Right renal pelvis (tissue), 4 donors: ENCODE measurements around the gene NEMF. TPM values are rescaled to one million over a fixed set of nuclear protein-coding genes. Genes with fewer than 3 reads are reported as not detected.
"Not testable (repeated sequence)": the region's sequence is repeated elsewhere in the genome, so short reads cannot be mapped to it uniquely, and the experiment has no call there.

Experiments
- DNase-seq, 4 donors: peaks; one replicate each; pipeline ENCODE4 v3.0.0-alpha.2; 2013; ENCODE audit warnings: low read depth in 4 of 4, low spot score in 3 of 4, missing footprints in 1 of 4
- polyA plus RNA-seq, 4 donors: library from polyadenylated mRNA; unstranded; fragments of 120-200 nt; gene quantifications; one replicate each; pipeline ENCODE4 v1.2.1, GENCODE V29; 2013; ENCODE audit not compliant: insufficient read length in 4 of 4

Gene NEMF
- polyA plus RNA-seq, 4 donors = 75.0 to 92.2 (median 84.3) TPM

DNA sequence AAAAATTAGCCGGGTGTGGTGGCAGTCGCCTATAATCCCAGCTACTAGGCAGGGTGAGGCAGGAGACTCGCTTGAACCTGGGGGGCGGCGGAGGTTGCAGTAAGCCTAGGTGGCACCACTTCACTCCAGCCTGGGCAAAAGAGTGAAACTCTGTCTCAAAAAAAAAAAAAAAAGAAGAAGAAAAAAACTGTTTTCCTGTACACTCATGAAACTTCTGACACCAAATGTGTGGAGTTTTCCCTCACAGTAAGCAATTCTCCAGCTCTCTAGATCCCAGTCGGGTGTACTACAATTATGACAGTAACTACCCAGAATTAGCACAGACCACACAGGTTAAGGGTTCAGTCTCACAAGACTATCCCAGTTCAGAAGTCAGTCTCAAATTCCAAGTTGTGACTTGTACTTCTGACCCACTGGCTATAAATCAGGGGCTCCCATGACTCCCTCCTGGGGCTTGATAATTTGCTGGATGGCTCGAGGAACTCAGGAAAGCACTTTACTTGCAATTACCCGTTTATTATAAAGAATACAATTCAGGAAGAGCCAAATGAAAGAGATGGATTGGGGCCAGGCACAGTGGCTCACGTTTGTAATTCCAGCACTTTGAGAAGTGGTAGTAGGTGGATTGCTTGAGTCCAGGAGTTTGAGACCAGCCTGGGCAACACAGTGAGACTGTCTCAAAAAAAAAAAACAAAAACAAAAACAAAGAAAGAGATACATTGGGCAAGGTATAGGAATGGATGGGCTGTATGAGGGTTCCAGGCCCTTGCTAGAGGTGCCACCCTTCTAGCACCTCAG is 27.9 kb upstream of the NEMF start:
- DNase-seq = no peak

- no peak for DNase-seq
Measured at GRCh38 chr14:49879646-49880204, 27.1 kb upstream of the NEMF start.

DNA sequence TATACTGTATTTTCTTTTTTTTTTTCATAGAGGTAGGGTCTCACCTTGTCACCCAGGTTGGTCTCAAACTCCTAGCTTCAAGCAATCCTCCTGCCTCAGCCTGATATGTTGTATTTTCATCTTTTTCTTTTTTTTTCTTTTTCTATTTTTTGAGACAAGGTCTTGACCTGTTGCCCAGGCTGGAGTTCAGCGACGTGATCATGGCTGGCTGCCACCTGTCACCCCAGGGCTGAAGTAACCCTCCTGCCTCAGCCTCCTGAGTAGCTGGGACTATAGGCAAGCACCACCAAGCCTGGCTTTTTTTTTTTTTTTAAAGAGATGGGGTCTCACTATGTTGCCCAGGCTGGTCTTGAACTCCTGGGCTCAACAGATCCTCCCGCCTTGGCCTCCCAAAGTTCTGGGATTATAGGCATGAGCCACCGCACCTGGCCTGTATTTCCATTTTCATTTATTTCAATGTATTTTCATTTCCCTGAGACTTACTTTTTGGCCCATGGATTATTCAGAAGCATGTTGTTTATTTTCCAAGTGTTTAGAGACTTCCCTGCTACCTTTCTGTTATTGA is 24.1 kb upstream of the NEMF start:
- DNase-seq = no peak

DNA sequence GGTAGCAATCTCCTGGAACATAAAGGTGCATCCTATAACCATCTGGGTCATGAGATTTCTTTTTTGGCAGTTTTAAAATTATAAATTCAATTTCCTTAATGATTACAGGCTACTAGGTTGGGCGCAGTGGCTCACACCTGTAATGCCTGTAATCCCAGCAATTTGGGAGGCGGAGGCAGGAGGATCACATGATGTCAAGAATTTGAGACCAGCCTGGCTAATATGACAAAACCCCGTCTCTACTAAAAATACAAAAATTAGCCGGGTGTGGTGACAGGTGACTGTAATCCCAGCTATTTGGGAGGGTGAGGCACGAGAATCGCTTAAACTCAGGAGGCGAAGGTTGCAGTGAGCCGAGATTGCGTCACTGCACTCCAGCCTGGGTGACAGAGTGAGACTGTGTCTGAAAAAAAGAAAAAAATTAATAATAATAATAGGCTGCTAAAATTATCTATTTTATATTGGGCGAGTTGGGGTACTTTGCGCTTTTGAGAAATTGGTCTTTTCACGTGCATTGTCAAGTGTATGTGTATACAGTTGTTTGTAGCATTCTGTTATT is 23.1 kb upstream of the NEMF start:
- no peak for DNase-seq

- not testable (repeated sequence) for DNase-seq
Measured at GRCh38 chr14:49873548-49873947, 21.0 kb upstream of the NEMF start.

- no peak for DNase-seq
Measured at GRCh38 chr14:49870908-49871307, 18.3 kb upstream of the NEMF start.

GRCh38 chr14:49868720-49869114 is 16.1 kb upstream of the NEMF start:
- DNase-seq = no peak

DNA sequence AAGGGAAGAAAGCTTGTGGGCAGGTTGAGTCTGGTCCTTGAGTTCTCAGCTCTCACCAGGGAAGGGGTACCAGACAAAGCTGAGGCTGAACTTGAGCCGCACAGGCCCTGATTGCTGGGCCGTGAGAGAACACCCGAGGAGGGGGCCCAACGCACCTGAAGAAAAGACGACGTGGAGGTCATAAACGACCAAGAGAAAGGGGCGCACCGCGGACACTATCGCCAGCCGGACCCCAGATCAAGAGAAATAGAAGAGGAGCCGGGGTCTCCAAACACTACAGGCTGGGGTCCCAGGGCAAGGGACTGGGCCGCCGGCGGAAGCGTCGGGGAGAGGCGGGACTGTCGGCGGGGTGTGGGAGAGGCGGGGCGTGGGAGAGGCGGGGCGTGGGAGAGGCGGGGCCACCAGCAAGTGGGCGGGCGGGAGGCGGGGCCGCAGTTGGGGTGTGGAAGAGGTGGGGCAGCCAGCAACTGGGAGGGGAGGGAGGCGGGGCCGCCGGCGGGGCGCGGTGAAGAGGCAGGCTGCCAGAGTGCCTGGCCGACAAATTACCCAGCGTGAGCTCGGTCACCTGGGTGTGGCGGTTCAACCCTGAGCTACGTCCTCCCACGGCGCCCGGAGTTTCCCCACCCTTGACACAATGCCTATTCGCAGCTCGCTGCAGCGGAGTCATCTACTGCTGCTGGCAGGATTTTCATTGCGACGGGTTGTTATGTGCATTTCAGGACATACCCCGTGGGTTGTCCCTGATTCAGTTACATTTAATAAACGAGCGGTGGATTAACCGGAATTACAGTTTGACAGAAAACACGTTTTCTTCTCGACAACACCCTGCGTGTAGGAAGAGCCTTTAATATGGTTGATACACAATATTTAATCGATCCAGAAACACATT is 15.5 kb upstream of the NEMF start:
- DNase-seq = peak in 3 of 4 donors; percentile 72 to 87 (median 81)

DNA sequence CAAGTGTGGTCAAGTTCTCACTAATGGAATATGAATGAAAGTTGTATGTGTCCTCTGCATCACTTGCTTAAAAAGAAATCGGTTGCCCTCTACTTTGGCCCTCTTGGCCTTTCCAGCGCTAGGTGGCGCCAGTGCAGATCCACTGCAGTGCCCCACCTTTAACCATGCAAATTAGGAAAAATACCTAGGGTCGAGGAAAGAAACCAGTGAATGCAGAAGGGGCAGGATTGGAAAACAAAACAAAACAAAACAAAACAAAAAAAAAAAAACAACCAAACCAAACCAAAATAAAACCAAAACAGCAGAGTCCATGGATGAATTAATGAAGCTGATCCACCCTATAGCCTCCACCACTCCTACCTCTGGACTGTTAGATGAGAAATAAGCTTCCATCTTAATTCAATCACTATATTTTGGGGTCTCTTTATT is 12.9 kb upstream of the NEMF start:
- peak in 1 of 4 donors; percentile 69 for DNase-seq

- no peak for DNase-seq
Measured at GRCh38 chr14:49863487-49864281, 11.1 kb upstream of the NEMF start.

DNA sequence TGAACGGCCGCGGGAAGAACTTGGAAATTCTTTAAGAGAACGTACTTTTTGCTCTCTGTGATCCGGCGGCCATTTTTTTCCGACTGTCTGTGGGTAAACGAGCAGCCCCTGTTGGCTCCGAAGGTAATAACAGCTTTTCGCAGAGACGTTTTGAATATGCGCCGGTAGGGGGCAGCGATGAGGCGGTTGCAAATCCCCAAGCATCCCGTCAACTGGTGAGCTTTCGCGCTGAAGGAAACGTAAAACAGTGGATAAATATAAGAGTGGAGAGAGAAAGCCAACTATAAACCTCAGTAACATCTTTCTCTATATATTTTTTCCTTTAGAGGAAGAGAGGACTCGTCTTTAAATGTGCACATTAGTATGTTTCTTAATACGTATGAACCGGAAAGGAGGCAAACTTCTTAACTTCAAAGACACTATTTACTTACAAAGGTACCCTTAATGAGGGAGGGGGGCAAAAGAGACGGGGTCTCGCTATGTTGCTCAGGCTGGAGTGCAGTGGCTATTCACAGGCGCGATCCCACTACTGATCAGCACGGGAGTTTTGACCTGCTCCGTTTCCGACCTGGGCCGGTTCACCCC is 9.6 kb upstream of the NEMF start:
- DNase-seq = peak; percentile 84 to 95 (median 86)

DNA sequence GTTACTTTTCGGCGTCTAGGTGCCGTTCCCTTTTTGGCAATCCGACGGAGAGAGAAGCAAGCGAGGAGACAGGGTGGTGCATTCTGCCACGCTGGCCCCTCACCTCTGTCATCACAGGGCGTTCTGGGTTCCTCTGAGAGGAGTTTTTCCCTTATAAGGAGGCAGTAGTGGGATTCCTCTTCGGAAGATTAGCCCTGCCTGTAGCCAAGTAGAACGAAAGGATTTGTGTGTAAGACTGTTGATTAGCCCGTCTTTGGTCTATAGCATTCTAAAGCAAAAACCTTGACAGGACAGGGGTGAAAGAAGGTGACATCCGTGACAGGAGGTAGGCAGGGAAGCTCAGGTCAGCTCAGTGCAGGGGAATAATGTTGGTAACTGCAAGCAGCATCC is 9.1 kb upstream of the NEMF start:
- DNase-seq = no peak

- DNase-seq = no peak
Measured at GRCh38 chr14:49860988-49861698, 8.6 kb upstream of the NEMF start.

DNA sequence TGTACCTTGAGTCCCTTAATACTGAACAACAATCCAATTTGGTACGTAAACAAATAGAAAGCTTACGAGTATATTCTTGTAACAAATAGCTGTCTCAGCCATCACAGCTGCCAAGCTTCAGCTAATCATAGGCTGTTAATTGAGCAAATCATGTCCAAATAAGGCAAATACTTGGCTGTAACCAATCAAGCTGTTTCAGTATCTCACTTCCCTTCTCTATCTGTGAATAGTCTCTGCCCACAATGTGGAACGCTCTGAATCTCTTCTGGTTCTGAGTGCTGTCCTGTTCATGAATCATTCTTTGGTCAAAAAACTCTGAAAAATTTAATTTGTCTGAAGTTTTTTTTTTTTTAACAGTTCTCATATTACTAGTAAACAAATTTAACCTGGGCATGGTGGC is 5.8 kb upstream of the NEMF start:
- no peak for DNase-seq

- DNase-seq = no peak
Measured at GRCh38 chr14:49857427-49858003, 4.9 kb upstream of the NEMF start.

GRCh38 chr14:49853572-49854375 is 1.2 kb upstream of the NEMF start:
- DNase-seq = peak in 2 of 4 donors; percentile 57 to 65

- no peak for DNase-seq
Measured at GRCh38 chr14:49853158-49853477, 530 bp upstream of the NEMF start.

DNA sequence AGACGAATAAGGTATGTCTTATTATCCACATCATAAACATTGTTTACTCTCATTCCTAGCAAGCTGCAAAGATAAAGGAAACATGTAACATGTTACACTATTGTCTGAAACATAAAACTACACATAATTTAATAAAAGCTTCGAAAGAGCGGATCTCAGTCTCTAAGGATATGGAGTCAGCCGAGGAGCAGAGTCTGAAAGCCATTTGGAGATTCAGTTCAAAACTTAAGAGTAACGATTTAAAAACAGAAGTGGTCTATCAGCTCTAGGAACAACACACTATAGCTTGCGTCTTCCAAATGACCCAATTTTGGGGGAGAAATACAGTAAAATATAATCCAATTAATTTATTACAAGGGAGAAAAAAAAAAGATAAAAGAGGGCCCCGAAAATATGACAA is 775 bp downstream of the NEMF start:
- DNase-seq = no peak
